ENCODE results near the gene SLC4A1.
"Not testable (repeated sequence)": the region's sequence is repeated elsewhere in the genome, so short reads cannot be mapped to it uniquely, and the experiment has no call there.

SLC4A1 gene

GRCh38 chr17:44255915-44256314, 12.0 kb downstream of the SLC4A1 start:
- DNase-seq = no peak

GRCh38 chr17:44254361-44255095, 13.4 kb downstream of the SLC4A1 start:
- DNase-seq = no peak

- DNase-seq = no peak
These were observed 14.9 kb downstream of the SLC4A1 start for GRCh38 chr17:44253006-44253405.

- DNase-seq = no peak
These were observed 16.9 kb downstream of the SLC4A1 start for GRCh38 chr17:44251062-44251461.

GRCh38 chr17:44249501-44250246, 18.3 kb downstream of the SLC4A1 start:
- no peak for DNase-seq

- DNase-seq = no peak
These were observed 19.8 kb downstream of the SLC4A1 start for GRCh38 chr17:44247876-44248736.

GRCh38 chr17:44247440-44247841, 20.5 kb downstream of the SLC4A1 start:
- peak; percentile 68 for DNase-seq

GRCh38 chr17:44241106-44241624, 26.8 kb downstream of the SLC4A1 start:
- DNase-seq = no peak

GRCh38 chr17:44237886-44238285, 30.0 kb downstream of the SLC4A1 start:
- DNase-seq = not testable (repeated sequence)

- DNase-seq = no peak
These were observed 31.4 kb downstream of the SLC4A1 start for GRCh38 chr17:44236444-44236991.

- no peak for DNase-seq
These were observed 32.4 kb downstream of the SLC4A1 start for GRCh38 chr17:44235583-44235936.

GRCh38 chr17:44233582-44233981, 34.4 kb downstream of the SLC4A1 start:
- DNase-seq = no peak

- no peak for DNase-seq
These were observed 35.9 kb downstream of the SLC4A1 start for GRCh38 chr17:44232061-44232460.

- DNase-seq = no peak
These were observed 37.8 kb downstream of the SLC4A1 start for GRCh38 chr17:44230140-44230539.

- no peak for DNase-seq
These were observed 38.8 kb downstream of the SLC4A1 start for GRCh38 chr17:44229090-44229489.

- DNase-seq = peak; percentile 62
These were observed 44.3 kb downstream of the SLC4A1 start for GRCh38 chr17:44223541-44224071.

GRCh38 chr17:44222112-44222869, 45.6 kb downstream of the SLC4A1 start:
- DNase-seq = peak; percentile 82

- no peak for DNase-seq
These were observed 46.1 kb downstream of the SLC4A1 start for GRCh38 chr17:44221862-44222111.

GRCh38 chr17:44221084-44221861, 46.7 kb downstream of the SLC4A1 start:
- peak; percentile 92 for DNase-seq

- DNase-seq = peak; percentile 73
These were observed 47.5 kb downstream of the SLC4A1 start for GRCh38 chr17:44220213-44221083.
